CD14-positive monocyte (primary cell): ENCODE data around the gene HEPN1. TPM values are rescaled to one million over a fixed set of nuclear protein-coding genes. Genes with fewer than 3 reads are reported as not detected.

Experiments
- DNase-seq, 3 donors: peaks; one replicate each; pipeline ENCODE4 v3.0.0-alpha.2; 2011 to 2022
- H2AFZ ChIP-seq: 2 replicates; pipeline ENCODE4 v1.6.0; 2012; ENCODE audit warnings: mild to moderate bottlenecking, low read depth, low read length, inconsistent platforms; ENCODE audit not compliant: insufficient read depth, poor library complexity, severe bottlenecking
- H3K27ac ChIP-seq, 2 donors: 1 replicate in 1 of 2; 2 replicates in 1 of 2; pipeline ENCODE4 v1.5.1; 2012 to 2013; ENCODE audit warnings: low read length in 2 of 2, control low read depth in 1 of 2, inconsistent platforms in 1 of 2, low read depth in 1 of 2, mild to moderate bottlenecking in 1 of 2
- H3K27me3 ChIP-seq, 2 donors: one replicate each; pipeline versions ENCODE4 v1.6.0 to v1.6.1; 2011 to 2013; ENCODE audit warnings: low read length in 2 of 2; ENCODE audit not compliant: control insufficient read depth in 2 of 2, insufficient read depth in 2 of 2
- H3K36me3 ChIP-seq, 2 donors: replicated peaks in 1 of 2; 1 replicate in 1 of 2; 2 replicates in 1 of 2; pipeline versions ENCODE4 v1.5.1 to v1.6.1; 2012 to 2013; ENCODE audit warnings: low read length in 2 of 2, control low read depth in 1 of 2, inconsistent platforms in 1 of 2, mild to moderate bottlenecking in 1 of 2; ENCODE audit not compliant: insufficient read depth in 2 of 2, control insufficient read depth in 1 of 2
- H3K4me1 ChIP-seq, 2 donors: 1 replicate in 1 of 2; 2 replicates in 1 of 2; pipeline versions ENCODE4 v1.5.1 to v1.6.1; 2012 to 2013; ENCODE audit warnings: low read length in 2 of 2, control low read depth in 1 of 2, inconsistent platforms in 1 of 2, mild to moderate bottlenecking in 1 of 2, moderate library complexity in 1 of 2; ENCODE audit not compliant: insufficient read depth in 2 of 2, control insufficient read depth in 1 of 2
- H3K4me2 ChIP-seq: replicated peaks from 2 replicates; pipeline ENCODE3; 2012; ENCODE audit warnings: low read length, moderate library complexity, mild to moderate bottlenecking; ENCODE audit not compliant: poor library complexity, severe bottlenecking; ENCODE audit errors: extremely low read depth
- H3K4me3 ChIP-seq, 3 experiments: fragments of 200-600 bp in 1 of 3; sonication (generic) in 1 of 3; replicated peaks in 1 of 3; 1 replicate in 2 of 3; 2 replicates in 1 of 3; pipeline ENCODE4 v1.5.1; 2011 to 2013; ENCODE audit warnings: low read length in 3 of 3, mild to moderate bottlenecking in 3 of 3, control low read depth in 2 of 3, low read depth in 2 of 3, inconsistent platforms in 1 of 3, moderate library complexity in 1 of 3
- H3K79me2 ChIP-seq: 2 replicates; pipeline ENCODE4 v1.6.0; 2012; ENCODE audit warnings: mild to moderate bottlenecking, control low read depth, inconsistent platforms, low read length, moderate library complexity; ENCODE audit not compliant: insufficient read depth
- H3K9ac ChIP-seq: 2 replicates; pipeline ENCODE4 v1.6.0; 2017; ENCODE audit warnings: low read length, mild to moderate bottlenecking; ENCODE audit not compliant: insufficient read depth, poor library complexity, severe bottlenecking
- H3K9me3 ChIP-seq, 2 donors: replicated peaks in 1 of 2; 1 replicate in 1 of 2; 2 replicates in 1 of 2; pipeline versions ENCODE4 v1.5.1 to v1.6.1; 2012 to 2013; ENCODE audit warnings: low read length in 2 of 2, control low read depth in 1 of 2; ENCODE audit not compliant: control insufficient read depth in 1 of 2, insufficient read depth in 1 of 2
- H4K20me1 ChIP-seq: 2 replicates; pipeline ENCODE4 v1.6.0; 2012; ENCODE audit warnings: mild to moderate bottlenecking, low read length, control low read depth, moderate library complexity; ENCODE audit not compliant: insufficient read depth
- H3K27ac Mint-ChIP-seq, 7 donors: one replicate each; pipeline ENCODE4 v1.8.0; 2020; ENCODE audit warnings: mild to moderate bottlenecking in 7 of 7, mixed read lengths in 7 of 7, moderate library complexity in 6 of 7, inconsistent platforms in 2 of 7
- H3K27me3 Mint-ChIP-seq, 3 donors: one replicate each; pipeline ENCODE4 v1.8.0; 2021 to 2022; ENCODE audit warnings: low read depth in 3 of 3, mild to moderate bottlenecking in 3 of 3, mixed read lengths in 3 of 3, moderate library complexity in 3 of 3, inconsistent platforms in 1 of 3
- H3K36me3 Mint-ChIP-seq, 2 donors: one replicate each; pipeline ENCODE4 v1.8.0; 2020; ENCODE audit warnings: mixed read lengths in 2 of 2, inconsistent platforms in 1 of 2, mild to moderate bottlenecking in 1 of 2
- H3K4me1 Mint-ChIP-seq: one replicate; pipeline ENCODE4 v1.8.0; 2020; ENCODE audit warnings: mild to moderate bottlenecking, mixed read lengths
- H3K4me3 Mint-ChIP-seq, 2 donors: one replicate each; pipeline ENCODE4 v1.8.0; 2020; ENCODE audit warnings: mild to moderate bottlenecking in 2 of 2, mixed read lengths in 2 of 2, moderate library complexity in 1 of 2
- H3K9me3 Mint-ChIP-seq, 7 donors: one replicate each; pipeline ENCODE4 v1.8.0; 2020 to 2022; ENCODE audit warnings: mixed read lengths in 7 of 7, mild to moderate bottlenecking in 6 of 7, moderate library complexity in 6 of 7, inconsistent platforms in 2 of 7
- WGBS: methylation state at CpG from one replicate; pipeline ENCODE4 v1.1.5; 2013; ENCODE audit warnings: missing lambda C conversion rate; ENCODE audit not compliant: insufficient coverage; 5-methylcytosine and 5-hydroxymethylcytosine counted together
- intact Hi-C, 2 donors: fragments of 100-400 bp; cut with micrococcal nuclease; formaldehyde crosslinking; loops; one replicate each; pipeline versions ENCODE4 v1.15.0 to v1.15.1; 2023
- polyA plus RNA-seq, 3 donors: library from polyadenylated mRNA; depleted of rRNA in 1 of 3; unstranded in 2 of 3; stranded (reverse) in 1 of 3; fragments of 300-500 nt in 2 of 3; fragments of >200 nt in 1 of 3; fragmentation: Illumina TruSeq in 2 of 3; gene quantifications; 1 replicate in 2 of 3; 2 replicates in 1 of 3; pipeline ENCODE4 v1.2.3, GENCODE V29; 2012 to 2021
- TF ChIP-seq, protein P1 (sequence below): fragments of 200-600 bp; IDR thresholded peaks from one replicate; pipeline ENCODE4 v1.8.0; 2022; ENCODE audit warnings: antibody characterized with exemption, mild to moderate bottlenecking

Gene HEPN1
- polyA plus RNA-seq, 3 donors = not detected

- no peak overlapping the region for H2AFZ ChIP-seq
- H3K9ac ChIP-seq = no peak overlapping the region
- no peaks in the 10 kb centered on the region for H3K36me3 ChIP-seq
- H3K79me2 ChIP-seq = no peaks in the 10 kb centered on the region
- H3K9me3 ChIP-seq = no peaks in the 10 kb centered on the region
- H3K27ac Mint-ChIP-seq = no peak overlapping the region
- no peaks in the 10 kb centered on the region for H3K36me3 Mint-ChIP-seq
- H3K4me3 ChIP-seq = no peak overlapping the region
- no peaks in the 10 kb centered on the region for H3K9me3 Mint-ChIP-seq
- H3K4me1 Mint-ChIP-seq = peaks cover 19% of the 10 kb centered on the region
- TF ChIP-seq, protein P1, sequence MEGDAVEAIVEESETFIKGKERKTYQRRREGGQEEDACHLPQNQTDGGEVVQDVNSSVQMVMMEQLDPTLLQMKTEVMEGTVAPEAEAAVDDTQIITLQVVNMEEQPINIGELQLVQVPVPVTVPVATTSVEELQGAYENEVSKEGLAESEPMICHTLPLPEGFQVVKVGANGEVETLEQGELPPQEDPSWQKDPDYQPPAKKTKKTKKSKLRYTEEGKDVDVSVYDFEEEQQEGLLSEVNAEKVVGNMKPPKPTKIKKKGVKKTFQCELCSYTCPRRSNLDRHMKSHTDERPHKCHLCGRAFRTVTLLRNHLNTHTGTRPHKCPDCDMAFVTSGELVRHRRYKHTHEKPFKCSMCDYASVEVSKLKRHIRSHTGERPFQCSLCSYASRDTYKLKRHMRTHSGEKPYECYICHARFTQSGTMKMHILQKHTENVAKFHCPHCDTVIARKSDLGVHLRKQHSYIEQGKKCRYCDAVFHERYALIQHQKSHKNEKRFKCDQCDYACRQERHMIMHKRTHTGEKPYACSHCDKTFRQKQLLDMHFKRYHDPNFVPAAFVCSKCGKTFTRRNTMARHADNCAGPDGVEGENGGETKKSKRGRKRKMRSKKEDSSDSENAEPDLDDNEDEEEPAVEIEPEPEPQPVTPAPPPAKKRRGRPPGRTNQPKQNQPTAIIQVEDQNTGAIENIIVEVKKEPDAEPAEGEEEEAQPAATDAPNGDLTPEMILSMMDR = no peak
- H3K4me1 ChIP-seq = peaks cover 11 to 16% of the 10 kb centered on the region in 2 donors
- H3K27ac ChIP-seq = no peak overlapping the region
- intact Hi-C loops = no loop called here
- peaks cover 2 to 13% (median 3%) of the 10 kb centered on the region in 3 donors for H3K27me3 Mint-ChIP-seq
- no peaks in the 10 kb centered on the region for H4K20me1 ChIP-seq
- DNase-seq = no peak
- H3K4me2 ChIP-seq = no peak overlapping the region
- H3K27me3 ChIP-seq = peaks cover 0 to 2% of the 10 kb centered on the region in 2 donors
- WGBS = no CpG with 5 or more reads among the region's 5 CpGs
- H3K4me3 Mint-ChIP-seq = no peak overlapping the region
These were observed 18.6 kb upstream of the HEPN1 start for GRCh38 chr11:124900464-124900863.

- intact Hi-C loops = no loop called here
- Histone ChIP-seq H3K9ac (no peak overlapping the region), H3K4me2 (no peak overlapping the region), H3K9me3 (no peaks in the 10 kb centered on the region), H3K27me3 (peaks cover 0 to 2% of the 10 kb centered on the region in 2 donors), H3K4me1 (peaks cover 9 to 12% of the 10 kb centered on the region in 2 donors), H3K27ac (no peak overlapping the region), H4K20me1 (no peaks in the 10 kb centered on the region), H3K4me3 (no peak overlapping the region), H3K36me3 (no peaks in the 10 kb centered on the region), H2AFZ (no peak overlapping the region), H3K79me2 (no peaks in the 10 kb centered on the region)
- H3K4me1 Mint-ChIP-seq = peaks cover 14% of the 10 kb centered on the region
- H3K36me3 Mint-ChIP-seq = no peaks in the 10 kb centered on the region
- peaks cover 0 to 12% (median 2%) of the 10 kb centered on the region in 3 donors for H3K27me3 Mint-ChIP-seq
- no peak overlapping the region for H3K4me3 Mint-ChIP-seq
- no peak for DNase-seq
- H3K9me3 Mint-ChIP-seq = peaks cover 0 to 3% (median 0%) of the 10 kb centered on the region in 7 donors
- WGBS = no CpG with 5 or more reads among the region's 1 CpG
- H3K27ac Mint-ChIP-seq = no peak overlapping the region
- TF ChIP-seq, protein P1 = no peak
These were observed 16.4 kb upstream of the HEPN1 start for GRCh38 chr11:124902616-124903015.
